PC-3 (cell line): ENCODE measurements around the gene F12. TPM values are rescaled to one million over a fixed set of nuclear protein-coding genes. Genes with fewer than 3 reads are reported as not detected.
A peak's percentile ranks its signal among the peaks of the same experiment; 100 is the strongest.

Experiments used
- ATAC-seq: fragments of 200-7000 bp; cut with Tn5 transposase; 2 replicates; pipeline ENCODE4 v1.9.1; 2020; ENCODE audit warnings: mild to moderate bottlenecking, moderate library complexity
- BruUV-seq: library from RNA; stranded (reverse); fragments of 400-500 nt; replicated peaks from 2 replicates; lab custom pipeline; 2021; lab: Mats Ljungman, UMichigan
- CTCF ChIA-PET: fragments of 300-600 bp; sonication (Branson Sonifier 250); formaldehyde crosslinking; loops from one replicate; lab custom pipeline; 2022; ENCODE audit warnings: antibody characterized with exemption; lab: Charles Lee
- POLR2A ChIA-PET: fragments of 300-600 bp; sonication (Branson Sonifier 250); formaldehyde crosslinking; loops from one replicate; lab custom pipeline; 2022; ENCODE audit warnings: antibody characterized with exemption; ENCODE audit not compliant: unreplicated experiment; lab: Charles Lee
- DNase-seq: peaks from one replicate; pipeline ENCODE4 v3.0.0-alpha.2; 2015
- H2AFZ ChIP-seq: fragments of 300-600 bp; sonication (generic); 2 replicates; pipeline ENCODE4 v1.6.0; 2016; ENCODE audit warnings: antibody characterized with exemption, low read length
- H3F3A ChIP-seq: fragments of 300-600 bp; sonication (generic); one replicate; pipeline ENCODE4 v1.6.0; 2017; ENCODE audit warnings: antibody characterized with exemption, low read length, control low read depth, mild to moderate bottlenecking; ENCODE audit not compliant: unreplicated experiment
- H3K27ac ChIP-seq: fragments of 300-600 bp; sonication (generic); 2 replicates; pipeline ENCODE4 v1.5.1; 2016; ENCODE audit warnings: mild to moderate bottlenecking, low read length
- H3K27me3 ChIP-seq: fragments of 300-600 bp; sonication (generic); 2 replicates; pipeline ENCODE4 v1.6.1; 2016; ENCODE audit warnings: low read length, mixed read lengths
- H3K36me3 ChIP-seq: fragments of 300-600 bp; sonication (generic); 2 replicates; pipeline ENCODE4 v1.6.1; 2016; ENCODE audit warnings: low read depth, mixed run types, low read length, mixed read lengths
- H3K4me1 ChIP-seq: fragments of 300-600 bp; sonication (generic); 2 replicates; pipeline ENCODE4 v1.5.1; 2016; ENCODE audit warnings: low read length; ENCODE audit not compliant: insufficient read depth
- H3K4me2 ChIP-seq: fragments of 300-600 bp; sonication (generic); 2 replicates; pipeline ENCODE4 v1.6.0; 2016; ENCODE audit warnings: low read length
- H3K4me3 ChIP-seq: fragments of 300-600 bp; sonication (generic); 2 replicates; pipeline ENCODE4 v1.5.1; 2016; ENCODE audit warnings: mild to moderate bottlenecking, low read length, mixed read lengths
- H3K79me2 ChIP-seq: fragments of 300-600 bp; sonication (generic); 2 replicates; pipeline ENCODE4 v1.6.1; 2017; ENCODE audit warnings: low read length, mixed read lengths
- H3K9ac ChIP-seq: fragments of 300-600 bp; sonication (generic); 2 replicates; pipeline ENCODE4 v1.6.0; 2016; ENCODE audit warnings: mild to moderate bottlenecking, low read length
- H3K9me2 ChIP-seq: fragments of 300-600 bp; sonication (generic); replicated peaks from 2 replicates; pipeline ENCODE4 v1.6.1; 2016; ENCODE audit warnings: mixed run types, low read length, mixed read lengths
- H3K9me3 ChIP-seq: fragments of 300-600 bp; sonication (generic); 2 replicates; pipeline ENCODE4 v1.6.1; 2016; ENCODE audit warnings: low read length, mixed read lengths
- H4K20me1 ChIP-seq: fragments of 300-600 bp; sonication (generic); 2 replicates; pipeline ENCODE4 v1.6.1; 2016; ENCODE audit warnings: low read length, mixed read lengths
- CTCF ChIP-seq: fragments of 300-600 bp; sonication (generic); conservative IDR thresholded peaks from 2 replicates; pipeline ENCODE4 v1.5.1; 2017; ENCODE audit warnings: antibody characterized with exemption, low read depth, mild to moderate bottlenecking, low read length
- EZH2 ChIP-seq: fragments of 300-600 bp; sonication (generic); IDR thresholded peaks from one replicate; pipeline ENCODE4 v1.6.1; 2017; ENCODE audit warnings: antibody characterized with exemption, mild to moderate bottlenecking, low read length; ENCODE audit not compliant: unreplicated experiment
- EZH2phosphoT487 ChIP-seq: fragments of 300-600 bp; sonication (generic); IDR thresholded peaks from 2 replicates; pipeline ENCODE4 v1.6.1; 2018; ENCODE audit warnings: mild to moderate bottlenecking, antibody characterized with exemption, low read length, borderline replicate concordance
- intact Hi-C: fragments of 100-400 bp; cut with micrococcal nuclease; formaldehyde crosslinking; loops from 2 replicates; pipeline ENCODE4 v1.9.0; 2023
- total RNA-seq: library from RNA; depleted of rRNA; stranded (reverse); fragments of >200 nt; gene quantifications from 2 replicates; pipeline ENCODE4 v1.2.3, GENCODE V29; 2014

Gene F12
- total RNA-seq, 1 experiment from 2014 or later = 36.8 TPM

- TF ChIP-seq CTCF (no peak), EZH2 (no peak), EZH2phosphoT487 (no peak)
- peaks cover 7% of the 10 kb centered on the region; the same call in 1 of the 2 replicates for H3K36me3 ChIP-seq
- H3K27ac ChIP-seq = no peak overlapping the region
- H3K4me1 ChIP-seq = peaks cover 19% of the 10 kb centered on the region
- H3F3A ChIP-seq = no peaks in the 10 kb centered on the region
- H3K4me3 ChIP-seq = no peak overlapping the region
- no peak overlapping the region for H3K4me2 ChIP-seq
- H3K9ac ChIP-seq = no peak overlapping the region
- peaks cover 31% of the 10 kb centered on the region for H3K79me2 ChIP-seq
- no peaks in the 10 kb centered on the region for H3K9me3 ChIP-seq
- no peak overlapping the region for H2AFZ ChIP-seq
- ChIA-PET CTCF (interaction anchor here (0.7 kb wide), 1 partner anchor 39 kb away, joined by 12 read pairs; no protein-coding TSS in a partner anchor), POLR2A (no interaction called here)
- no peaks in the 10 kb centered on the region for H3K9me2 ChIP-seq
- H4K20me1 ChIP-seq = 0 out of 2 replicates have a peak, but pooled peaks cover 5% of the 10 kb centered on the region
- H3K27me3 ChIP-seq = no peaks in the 10 kb centered on the region
- intact Hi-C loops = no loop called here
- no peak for ATAC-seq
- no TSS peak for BruUV-seq
- no peak for DNase-seq
Measured at GRCh38 chr5:177429248-177430040, 20.1 kb upstream of the F12 start.

GRCh38 chr5:177428574-177429217, 19.3 kb upstream of the F12 start:
- no peak overlapping the region for H3K9ac ChIP-seq
- H3K4me1 ChIP-seq = peaks cover 19% of the 10 kb centered on the region
- no peak overlapping the region for H3K4me3 ChIP-seq
- no peaks in the 10 kb centered on the region for H3K9me2 ChIP-seq
- H3K27ac ChIP-seq = no peak overlapping the region
- no peaks in the 10 kb centered on the region for H3K9me3 ChIP-seq
- no peak for ATAC-seq
- H3K36me3 ChIP-seq = peaks cover 3% of the 10 kb centered on the region; the same call in 1 of the 2 replicates
- H3K79me2 ChIP-seq = peaks cover 31% of the 10 kb centered on the region
- intact Hi-C loops = no loop called here
- H3F3A ChIP-seq = no peaks in the 10 kb centered on the region
- no peaks in the 10 kb centered on the region for H3K27me3 ChIP-seq
- DNase-seq = no peak
- no peak overlapping the region for H2AFZ ChIP-seq
- BruUV-seq = no TSS peak
- H3K4me2 ChIP-seq = peak overlapping the region; percentile 99; the same call in 1 of the 2 replicates
- CTCF ChIA-PET = no interaction called here
- POLR2A ChIA-PET = no interaction called here
- TF ChIP-seq EZH2 (no peak), EZH2phosphoT487 (no peak), CTCF (no peak)
- H4K20me1 ChIP-seq = 0 out of 2 replicates have a peak, but pooled peaks cover 5% of the 10 kb centered on the region
